Psoas muscle (tissue), 8 donors: ENCODE results near the gene CD2AP. TPM values are rescaled to one million over a fixed set of nuclear protein-coding genes. Genes with fewer than 3 reads are reported as not detected.

Source experiments
- ATAC-seq, 4 donors: fragments of 200-7000 bp; cut with Tn5 transposase; one replicate each; pipeline ENCODE4 v1.9.1; 2020; ENCODE audit warnings: moderate library complexity in 3 of 4, mild to moderate bottlenecking in 2 of 4
- DNase-seq, 2 donors: peaks; one replicate each; pipeline ENCODE4 v3.0.0-alpha.2; 2020
- H3K27ac ChIP-seq: fragments of 200-600 bp; one replicate; pipeline ENCODE4 v1.8.0; 2022
- H3K27me3 ChIP-seq, 3 donors: fragments of 200-600 bp in 1 of 3; one replicate each; pipeline versions ENCODE4 v1.6.1 to v1.8.0; 2013 to 2022; ENCODE audit warnings: low read length in 2 of 3, mild to moderate bottlenecking in 2 of 3, moderate library complexity in 1 of 3; ENCODE audit not compliant: insufficient read depth in 3 of 3
- H3K36me3 ChIP-seq, 2 donors: fragments of 200-600 bp in 1 of 2; one replicate each; pipeline versions ENCODE4 v1.6.1 to v1.8.0; 2013 to 2022; ENCODE audit warnings: low read depth in 1 of 2, mild to moderate bottlenecking in 1 of 2, moderate library complexity in 1 of 2; ENCODE audit not compliant: insufficient read depth in 1 of 2
- H3K4me1 ChIP-seq: fragments of 200-600 bp; one replicate; pipeline ENCODE4 v1.8.0; 2022
- H3K4me3 ChIP-seq: fragments of 200-600 bp; one replicate; pipeline ENCODE4 v1.8.0; 2022; ENCODE audit warnings: mild to moderate bottlenecking
- H3K9me3 ChIP-seq: fragments of 200-600 bp; one replicate; pipeline ENCODE4 v1.8.0; 2022
- CTCF ChIP-seq: fragments of 200-600 bp; IDR thresholded peaks from one replicate; pipeline ENCODE4 v1.8.0; 2022; ENCODE audit warnings: antibody characterized with exemption
- WGBS, 3 donors: extraction: QIAGEN DNeasy Blood & Tissue Kit; methylation state at CpG; one replicate each; pipeline versions ENCODE4 v1.1.6 to v1.1.7; 2013; 5-methylcytosine and 5-hydroxymethylcytosine counted together
- intact Hi-C, 2 donors: fragments of 100-400 bp; cut with DNase I; formaldehyde crosslinking; loops; one replicate each; pipeline versions ENCODE4 v1.11.0 to v1.14.2; 2022
- polyA plus RNA-seq, 3 donors: library from polyadenylated mRNA; stranded (reverse); fragments of 200-250 nt; gene quantifications; one replicate each; pipeline ENCODE4 v1.2.3, GENCODE V29; 2013
- total RNA-seq, 4 donors: library from RNA; stranded (reverse); fragmentation: NEBNext Ultra II Directional in 2 of 4; extraction: Animal tissue kit (Norgen Biotek cat#: 25700) in 2 of 4; gene quantifications; one replicate each; pipeline versions ENCODE4 v1.2.1 to v1.2.4, GENCODE V29; 2021 to 2023
- donor health status: healthy with polysubstance abuse.
- donor health status: DM: no; HTN: no; CAD: no; lungs with moderate emphysema.
- donor health status: Bipolar disorder and iron deficiency.
- donor health status: healthy.
- donor health status: DM: yes; HTN: yes; CAD: no.
- donor health status: DM: no; HTN: no; CAD: no.
- donor health status: DM: no; HTN: no; CAD: no.
- donor health status: DM: yes; HTN: yes; CAD: no.

Gene CD2AP
- total and polyA plus RNA-seq, 7 donors = 3.4 to 11.7 (median 8.3) TPM

GRCh38 chr6:47496935-47497579, 19.5 kb downstream of the CD2AP start:
- Histone ChIP-seq H3K4me3 (no peak overlapping the region), H3K9me3 (no peaks in the 10 kb centered on the region), H3K27ac (no peak overlapping the region), H3K36me3 (no peaks in the 10 kb centered on the region), H3K27me3 (no peaks in the 10 kb centered on the region), H3K4me1 (peaks cover 17% of the 10 kb centered on the region)
- DNase-seq (no peak), ATAC-seq (no peak)
- intact Hi-C loops = no loop called here
- no peak for TF ChIP-seq CTCF
- 81 to 85% (median 83%) methylated on average over 8 of the region's 8 CpGs for WGBS, 3 donors

- WGBS, 3 donors = 78 to 88% (median 82%) methylated on average over 2 of the region's 2 CpGs
- H3K9me3 ChIP-seq = no peaks in the 10 kb centered on the region
- no peak overlapping the region for H3K4me3 ChIP-seq
- H3K27me3 ChIP-seq = no peaks in the 10 kb centered on the region
- no peak overlapping the region for H3K27ac ChIP-seq
- no peak for TF ChIP-seq CTCF
- no peak for ATAC-seq
- peaks cover 16% of the 10 kb centered on the region for H3K4me1 ChIP-seq
- intact Hi-C loops = no loop called here
- DNase-seq = no peak
- no peaks in the 10 kb centered on the region for H3K36me3 ChIP-seq
These were observed 25.3 kb downstream of the CD2AP start for GRCh38 chr6:47502920-47503319.

GRCh38 chr6:47509937-47510336, 32.3 kb downstream of the CD2AP start:
- H3K27me3 ChIP-seq = no peaks in the 10 kb centered on the region
- no peak for TF ChIP-seq CTCF
- no peaks in the 10 kb centered on the region for H3K9me3 ChIP-seq
- intact Hi-C loops = no loop called here
- WGBS, 3 donors = 87 to 100% (median 96%) methylated on average over 1 of the region's 1 CpG
- H3K36me3 ChIP-seq = no peaks in the 10 kb centered on the region
- H3K27ac ChIP-seq = no peak overlapping the region
- ATAC-seq = no peak
- no peaks in the 10 kb centered on the region for H3K4me1 ChIP-seq
- DNase-seq = no peak
- no peak overlapping the region for H3K4me3 ChIP-seq

GRCh38 chr6:47512872-47513271, 35.3 kb downstream of the CD2AP start:
- no peak overlapping the region for H3K4me3 ChIP-seq
- DNase-seq (no peak), ATAC-seq (no peak)
- H3K27ac ChIP-seq = no peak overlapping the region
- no peaks in the 10 kb centered on the region for H3K4me1 ChIP-seq
- intact Hi-C loops = no loop called here
- TF ChIP-seq CTCF = no peak
- no peaks in the 10 kb centered on the region for H3K9me3 ChIP-seq
- H3K27me3 ChIP-seq = no peaks in the 10 kb centered on the region
- H3K36me3 ChIP-seq = no peaks in the 10 kb centered on the region

DNA sequence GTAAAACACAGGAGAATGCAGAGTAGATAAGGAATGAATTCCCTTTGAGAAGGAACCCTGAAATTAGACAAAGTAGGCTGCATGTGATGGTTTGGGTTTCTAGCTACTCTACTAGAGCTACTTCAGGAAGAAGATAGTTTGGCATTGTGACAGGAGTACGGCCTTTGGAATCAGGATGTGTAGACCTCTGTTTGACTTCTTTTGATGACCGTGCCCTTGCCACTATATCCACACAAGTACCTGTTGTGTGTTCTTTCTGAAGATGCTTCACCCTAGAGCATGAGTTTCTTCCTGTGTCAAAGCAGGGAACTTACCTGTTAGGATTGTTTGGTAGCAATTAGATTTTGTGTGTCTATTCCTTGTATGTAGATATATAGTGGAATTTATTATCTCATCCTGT, 41.7 kb downstream of the CD2AP start:
- no peaks in the 10 kb centered on the region for H3K27me3 ChIP-seq
- no peak overlapping the region for H3K4me3 ChIP-seq
- no peaks in the 10 kb centered on the region for H3K36me3 ChIP-seq
- WGBS, 3 donors = 63 to 85% (median 78%) methylated on average over 2 of the region's 2 CpGs
- no peak for DNase-seq
- H3K4me1 ChIP-seq = no peaks in the 10 kb centered on the region
- no peaks in the 10 kb centered on the region for H3K9me3 ChIP-seq
- no peak overlapping the region for H3K27ac ChIP-seq
- intact Hi-C loops = no loop called here
- no peak for ATAC-seq
- no peak for TF ChIP-seq CTCF
